SK-N-MC (cell line): ENCODE measurements around the gene PITX2.

ENCODE experiments used
- EZH2 ChIP-seq: fragments of 200-600 bp; sonication (generic); IDR thresholded peaks from one replicate; pipeline ENCODE4 v1.6.1; 2017; ENCODE audit warnings: antibody characterized with exemption
- FOXP2 ChIP-seq: optimal IDR thresholded peaks from 2 replicates; pipeline ENCODE3; 2011; ENCODE audit warnings: mild to moderate bottlenecking, moderate library complexity; ENCODE audit not compliant: insufficient read depth; ENCODE audit errors: extremely low read length, control extremely low read depth
- POLR2AphosphoS5 ChIP-seq: IDR thresholded peaks from 2 replicates; pipeline ENCODE4 v1.6.1; 2012; ENCODE audit warnings: mild to moderate bottlenecking, low read depth, low read length, borderline replicate concordance

DNA sequence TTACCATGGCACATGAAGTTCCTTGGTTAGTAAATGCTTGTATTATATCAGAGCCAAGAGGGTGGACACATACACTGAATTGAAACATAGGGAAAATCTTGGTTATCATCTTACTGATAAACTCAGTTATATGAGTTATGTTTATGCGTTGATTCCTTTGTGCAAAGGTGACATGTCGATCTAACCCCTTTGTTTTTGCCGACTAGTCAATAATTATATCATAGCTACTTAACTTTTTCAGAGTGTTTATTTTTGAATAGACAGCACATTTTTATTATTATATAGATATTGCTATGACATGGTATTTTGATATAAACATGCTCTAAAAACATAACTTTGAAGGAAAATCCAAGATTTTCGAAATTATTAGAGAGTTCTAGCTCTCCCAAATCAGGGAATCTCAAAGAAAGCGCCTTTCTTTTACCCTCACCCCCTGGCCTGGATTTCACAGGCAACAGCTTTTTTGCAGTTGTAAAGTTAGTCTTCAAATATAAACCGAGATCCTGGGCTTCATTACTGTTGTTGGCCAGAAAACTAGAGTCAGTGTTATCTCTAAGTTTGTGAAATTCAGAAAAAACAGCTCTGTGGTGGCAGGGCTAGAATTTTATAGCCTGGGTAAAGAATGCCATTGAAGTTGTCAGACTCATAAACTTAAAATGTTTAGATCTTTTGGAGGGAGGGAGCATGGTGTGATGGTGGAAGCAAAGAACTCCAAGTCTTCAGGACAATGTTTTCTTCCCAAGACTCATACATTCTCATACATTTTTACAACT is 45.8 kb upstream of the PITX2 start:
- TF ChIP-seq POLR2AphosphoS5 (no peak), EZH2 (no peak), FOXP2 (no peak)
